Small intestine (tissue), 7 donors: ENCODE data around the gene NKAPD1. TPM values are rescaled to one million over a fixed set of nuclear protein-coding genes. Genes with fewer than 3 reads are reported as not detected.
"Not testable (repeated sequence)": the region's sequence is repeated elsewhere in the genome, so short reads cannot be mapped to it uniquely, and the experiment has no call there.

Experiments used
- DNase-seq, 2 donors: peaks; one replicate each; pipeline versions ENCODE4 v3.0.0 to v3.0.0-alpha.2; 2013
- FAIRE-seq: peaks from 2 replicates; lab custom pipeline; 2012; peaks lifted over from hg19 to GRCh38; lab: Jason Lieb, UNC
- H3K27ac ChIP-seq, 3 donors: one replicate each; pipeline ENCODE4 v1.5.1; 2013; ENCODE audit warnings: low read length in 2 of 3, mild to moderate bottlenecking in 2 of 3, control low read depth in 1 of 3, inconsistent platforms in 1 of 3, low read depth in 1 of 3, moderate library complexity in 1 of 3
- H3K27me3 ChIP-seq, 3 donors: one replicate each; pipeline ENCODE4 v1.6.1; 2013; ENCODE audit warnings: low read length in 3 of 3, inconsistent platforms in 1 of 3; ENCODE audit not compliant: control insufficient read depth in 3 of 3, insufficient read depth in 3 of 3
- H3K36me3 ChIP-seq, 3 donors: one replicate each; pipeline ENCODE4 v1.6.1; 2013; ENCODE audit warnings: low read length in 3 of 3, inconsistent platforms in 1 of 3, low read depth in 1 of 3, mild to moderate bottlenecking in 1 of 3, moderate library complexity in 1 of 3; ENCODE audit not compliant: control insufficient read depth in 3 of 3, insufficient read depth in 2 of 3
- H3K4me1 ChIP-seq, 3 donors: one replicate each; pipeline ENCODE4 v1.6.1; 2013; ENCODE audit warnings: low read length in 2 of 3, inconsistent platforms in 1 of 3, low read depth in 1 of 3, mild to moderate bottlenecking in 1 of 3, moderate library complexity in 1 of 3; ENCODE audit not compliant: control insufficient read depth in 3 of 3, insufficient read depth in 2 of 3
- H3K4me3 ChIP-seq, 3 donors: one replicate each; pipeline ENCODE4 v1.5.1; 2013; ENCODE audit warnings: low read length in 3 of 3, control low read depth in 1 of 3, inconsistent platforms in 1 of 3, low read depth in 1 of 3, mild to moderate bottlenecking in 1 of 3, moderate library complexity in 1 of 3
- H3K9me3 ChIP-seq, 2 donors: one replicate each; pipeline ENCODE4 v1.6.1; 2013; ENCODE audit warnings: low read depth in 1 of 2, low read length in 1 of 2; ENCODE audit not compliant: control insufficient read depth in 2 of 2, insufficient read depth in 1 of 2
- WGBS, 3 donors: extraction: QIAGEN DNeasy Blood & Tissue Kit; methylation state at CpG; one replicate each; pipeline ENCODE4 v1.1.7; 2013; 5-methylcytosine and 5-hydroxymethylcytosine counted together
- polyA plus RNA-seq, 4 donors: library from polyadenylated mRNA; stranded (reverse) in 3 of 4; unstranded in 1 of 4; fragments of 200-250 nt in 3 of 4; fragments of 120-200 nt in 1 of 4; gene quantifications; one replicate each; pipeline versions ENCODE4 v1.2.1 to v1.2.3, GENCODE V29; 2013
- donor health status: healthy with polysubstance abuse.
- donor health status: control.
- donor health status: control.
- donor health status: Bipolar disorder and iron deficiency.
- donor health status: healthy.

The NKAPD1 gene
- polyA plus RNA-seq, 4 donors: 8.3 to 26.4 (median 12.7) TPM

GRCh38 chr11:112095302-112095701, 21.2 kb downstream of the NKAPD1 start:
- not testable (repeated sequence) for H3K4me1 ChIP-seq, DNase-seq, H3K27ac ChIP-seq, H3K4me3 ChIP-seq, H3K9me3 ChIP-seq, H3K27me3 ChIP-seq, FAIRE-seq
- 96 to 97% (median 97%) methylated on average over 2 of the region's 2 CpGs for WGBS, 3 donors
- H3K36me3 ChIP-seq: peaks cover 10 to 25% (median 18%) of the 10 kb centered on the region in 3 donors

- Histone ChIP-seq H3K27ac (no peak overlapping the region), H3K27me3 (no peaks in the 10 kb centered on the region), H3K4me3 (no peak overlapping the region), H3K9me3 (no peaks in the 10 kb centered on the region), H3K36me3 (peaks cover 8 to 21% (median 15%) of the 10 kb centered on the region in 3 donors), H3K4me1 (no peaks in the 10 kb centered on the region)
- FAIRE-seq (no peak), DNase-seq (no peak)
Observed at GRCh38 chr11:112096194-112096593, 22.1 kb downstream of the NKAPD1 start.

- Histone ChIP-seq H3K27me3 (no peaks in the 10 kb centered on the region), H3K36me3 (peaks cover 0 to 14% (median 9%) of the 10 kb centered on the region in 3 donors), H3K9me3 (no peaks in the 10 kb centered on the region), H3K4me1 (no peaks in the 10 kb centered on the region), H3K27ac (no peak overlapping the region), H3K4me3 (no peak overlapping the region)
- WGBS, 3 donors: 90 to 96% (median 95%) methylated on average over 11 of the region's 11 CpGs
- DNase-seq: no peak
- no peak for FAIRE-seq
Observed at GRCh38 chr11:112097734-112098528, 23.8 kb downstream of the NKAPD1 start.

GRCh38 chr11:112100462-112100861, 26.4 kb downstream of the NKAPD1 start:
- 69 to 75% (median 71%) methylated on average over 2 of the region's 2 CpGs for WGBS, 3 donors
- FAIRE-seq (no peak), DNase-seq (no peak)
- H3K4me3 ChIP-seq: no peak overlapping the region
- H3K27ac ChIP-seq: no peak overlapping the region
- no peaks in the 10 kb centered on the region for H3K9me3 ChIP-seq
- no peaks in the 10 kb centered on the region for H3K27me3 ChIP-seq
- H3K36me3 ChIP-seq: peaks cover 0 to 8% (median 6%) of the 10 kb centered on the region in 3 donors
- H3K4me1 ChIP-seq: no peaks in the 10 kb centered on the region

- WGBS, 3 donors: 70 to 81% (median 72%) methylated on average over 6 of the region's 6 CpGs
- H3K9me3 ChIP-seq: no peaks in the 10 kb centered on the region
- H3K36me3 ChIP-seq: peaks cover 0 to 4% (median 2%) of the 10 kb centered on the region in 3 donors
- no peak for FAIRE-seq
- H3K4me1 ChIP-seq: no peaks in the 10 kb centered on the region
- H3K4me3 ChIP-seq: no peak overlapping the region
- DNase-seq: no peak
- no peak overlapping the region for H3K27ac ChIP-seq
- no peaks in the 10 kb centered on the region for H3K27me3 ChIP-seq
Observed at GRCh38 chr11:112103446-112103845, 29.3 kb downstream of the NKAPD1 start.

GRCh38 chr11:112106070-112106469, 32.0 kb downstream of the NKAPD1 start:
- 41 to 68% (median 58%) methylated on average over 8 of the region's 8 CpGs for WGBS, 3 donors
- no peak overlapping the region for H3K4me3 ChIP-seq
- H3K9me3 ChIP-seq: no peaks in the 10 kb centered on the region
- H3K27me3 ChIP-seq: no peaks in the 10 kb centered on the region
- H3K36me3 ChIP-seq: peaks cover 0 to 4% (median 2%) of the 10 kb centered on the region in 3 donors
- DNase-seq: peak; percentile 16 to 51
- no peak for FAIRE-seq
- no peak overlapping the region for H3K27ac ChIP-seq
- H3K4me1 ChIP-seq: no peaks in the 10 kb centered on the region

- no peaks in the 10 kb centered on the region for H3K4me1 ChIP-seq
- H3K27me3 ChIP-seq: no peaks in the 10 kb centered on the region
- DNase-seq (peak; percentile 57 to 69), FAIRE-seq (peak; percentile 49)
- 44 to 59% (median 51%) methylated on average over 6 of the region's 6 CpGs for WGBS, 3 donors
- H3K4me3 ChIP-seq: no peak overlapping the region
- H3K27ac ChIP-seq: no peak overlapping the region
- no peaks in the 10 kb centered on the region for H3K36me3 ChIP-seq
- no peaks in the 10 kb centered on the region for H3K9me3 ChIP-seq
Observed at GRCh38 chr11:112113539-112114457, 39.7 kb downstream of the NKAPD1 start.

GRCh38 chr11:112114460-112114859, 40.4 kb downstream of the NKAPD1 start:
- H3K4me3 ChIP-seq: no peak overlapping the region
- H3K9me3 ChIP-seq: no peaks in the 10 kb centered on the region
- no peaks in the 10 kb centered on the region for H3K27me3 ChIP-seq

More at GRCh38 chr11:112114460-112114859, 40.4 kb downstream of the NKAPD1 start:
- 90 to 97% (median 94%) methylated on average over 2 of the region's 2 CpGs for WGBS, 3 donors
- Histone ChIP-seq H3K27ac (no peak overlapping the region), H3K36me3 (peaks cover 0 to 2% (median 0%) of the 10 kb centered on the region in 3 donors), H3K4me1 (no peaks in the 10 kb centered on the region)
- FAIRE-seq (no peak), DNase-seq (no peak)
